Body of pancreas (tissue), 4 donors: ENCODE data around the gene SAFB2.

Experiments
- CTCF ChIP-seq, 7 experiments: fragments of 450-650 bp in 4 of 7; fragments of 200-600 bp in 3 of 7; sonication (generic) in 3 of 7; IDR thresholded peaks; one replicate each; pipeline ENCODE4 v1.5.1; 2016 to 2019; ENCODE audit warnings: antibody characterized with exemption in 7 of 7
- POLR2A ChIP-seq, 3 donors: fragments of 450-650 bp; IDR thresholded peaks; one replicate each; pipeline ENCODE4 v1.6.1; 2016; ENCODE audit warnings: antibody characterized with exemption in 3 of 3, mild to moderate bottlenecking in 2 of 3

- TF ChIP-seq CTCF (IDR thresholded peaks at IDR 0.05) (no peak), POLR2A (IDR thresholded peaks at IDR 0.05) (no peak)
Observed at GRCh38 chr19:5667751-5668271, 45.2 kb upstream of the SAFB2 start.
